Liver (tissue), 9 donors: ENCODE data around the gene CYP1A2. TPM values are rescaled to one million over a fixed set of nuclear protein-coding genes. Genes with fewer than 3 reads are reported as not detected.

ENCODE experiments used
- DNase-seq: peaks from one replicate; pipeline ENCODE4 v3.0.0-alpha.2; 2017; ENCODE audit warnings: low spot score
- H3K27ac ChIP-seq, 2 donors: one replicate each; pipeline ENCODE4 v1.7.0; 2013; ENCODE audit warnings: inconsistent platforms in 2 of 2, low read length in 2 of 2, control low read depth in 1 of 2, low read depth in 1 of 2, mild to moderate bottlenecking in 1 of 2
- H3K27me3 ChIP-seq, 4 donors: one replicate each; pipeline versions ENCODE4 v1.6.1 to v1.7.0; 2013; ENCODE audit warnings: low read length in 3 of 4, inconsistent platforms in 1 of 4, mild to moderate bottlenecking in 1 of 4, moderate library complexity in 1 of 4; ENCODE audit not compliant: control insufficient read depth in 4 of 4, insufficient read depth in 4 of 4
- H3K36me3 ChIP-seq, 4 donors: one replicate each; pipeline versions ENCODE4 v1.6.1 to v1.7.0; 2013; ENCODE audit warnings: low read length in 3 of 4, mild to moderate bottlenecking in 3 of 4, low read depth in 1 of 4, moderate library complexity in 1 of 4; ENCODE audit not compliant: control insufficient read depth in 4 of 4, insufficient read depth in 3 of 4
- H3K4me1 ChIP-seq, 4 donors: one replicate each; pipeline versions ENCODE4 v1.6.1 to v1.7.0; 2013; ENCODE audit warnings: low read length in 3 of 4, mild to moderate bottlenecking in 3 of 4, moderate library complexity in 1 of 4; ENCODE audit not compliant: control insufficient read depth in 4 of 4, insufficient read depth in 4 of 4
- H3K4me3 ChIP-seq, 3 donors: one replicate each; pipeline versions ENCODE4 v1.6.1 to v1.7.0; 2013; ENCODE audit warnings: low read length in 3 of 3, control low read depth in 1 of 3, low read depth in 1 of 3, mild to moderate bottlenecking in 1 of 3
- H3K9ac ChIP-seq, 2 donors: one replicate each; pipeline ENCODE4 v1.7.0; 2013; ENCODE audit warnings: low read length in 2 of 2, mild to moderate bottlenecking in 2 of 2, moderate library complexity in 2 of 2, control low read depth in 1 of 2, low read depth in 1 of 2
- H3K9me3 ChIP-seq, 4 donors: one replicate each; pipeline versions ENCODE4 v1.6.1 to v1.7.0; 2013; ENCODE audit warnings: low read length in 3 of 4; ENCODE audit not compliant: control insufficient read depth in 4 of 4
- EGR1 ChIP-seq, 2 donors: IDR thresholded peaks; 2 replicates each; pipeline ENCODE4 v1.6.1; 2016 to 2018; ENCODE audit warnings: antibody characterized with exemption in 2 of 2, low read depth in 2 of 2
- FOXA1 ChIP-seq: IDR thresholded peaks from 2 replicates; pipeline ENCODE4 v1.6.1; 2016; ENCODE audit warnings: antibody characterized with exemption
- FOXA2 ChIP-seq: IDR thresholded peaks from 2 replicates; pipeline ENCODE4 v1.6.1; 2016; ENCODE audit warnings: antibody characterized with exemption
- HNF4A ChIP-seq, 2 donors: conservative IDR thresholded peaks; 2 replicates each; pipeline ENCODE4 v1.6.1; 2016; ENCODE audit warnings: antibody characterized with exemption in 2 of 2, mild to moderate bottlenecking in 2 of 2
- HNF4G ChIP-seq: IDR thresholded peaks from 2 replicates; pipeline ENCODE4 v1.6.1; 2016; ENCODE audit warnings: antibody characterized with exemption
- JUND ChIP-seq, 2 donors: IDR thresholded peaks; 2 replicates each; pipeline ENCODE4 v1.6.1; 2016; ENCODE audit warnings: antibody characterized with exemption in 2 of 2
- NR2F2 ChIP-seq: IDR thresholded peaks from 2 replicates; pipeline ENCODE4 v1.6.1; 2016; ENCODE audit warnings: antibody characterized with exemption
- RAD21 ChIP-seq, 2 donors: IDR thresholded peaks; 2 replicates each; pipeline ENCODE4 v1.6.1; 2016; ENCODE audit warnings: antibody characterized with exemption in 2 of 2, mild to moderate bottlenecking in 2 of 2
- SP1 ChIP-seq: IDR thresholded peaks from 2 replicates; pipeline ENCODE4 v1.6.1; 2018; ENCODE audit warnings: antibody characterized with exemption, mild to moderate bottlenecking
- TAF1 ChIP-seq: conservative IDR thresholded peaks from 2 replicates; pipeline ENCODE4 v1.6.1; 2016; ENCODE audit warnings: antibody characterized with exemption, mild to moderate bottlenecking
- YY1 ChIP-seq: IDR thresholded peaks from 2 replicates; pipeline ENCODE4 v1.6.1; 2016; ENCODE audit warnings: antibody characterized with exemption, mild to moderate bottlenecking
- WGBS: extraction: QIAGEN DNeasy Blood & Tissue Kit; methylation state at CpG from one replicate; pipeline ENCODE4 v1.1.7; 2013; 5-methylcytosine and 5-hydroxymethylcytosine counted together
- polyA plus RNA-seq, 2 donors: library from polyadenylated mRNA; stranded (reverse) in 1 of 2; unstranded in 1 of 2; fragments of 200-250 nt in 1 of 2; fragments of >200 nt in 1 of 2; fragmentation: Nextera tagmentation in 1 of 2; extraction: Ambion mirVana in 1 of 2; gene quantifications; one replicate each; pipeline versions ENCODE4 v1.2.1 to v1.2.3, GENCODE V29; 2013 to 2015
- total RNA-seq, 2 donors: library from RNA; depleted of rRNA; stranded (reverse); fragments of >200 nt; gene quantifications; one replicate each; pipeline ENCODE4 v1.2.3, GENCODE V29; 2014
- TF ChIP-seq, protein P1 (sequence below): IDR thresholded peaks from 2 replicates; pipeline ENCODE4 v1.6.1; 2016; ENCODE audit warnings: antibody characterized with exemption
- TF ChIP-seq, protein P2 (sequence below): fragments of 150-350 bp; IDR thresholded peaks from 2 replicates; pipeline ENCODE4 v1.5.1; 2017; ENCODE audit warnings: improper control_type of control experiment, low read depth, low read length; ENCODE audit not compliant: missing input control
- TF ChIP-seq, protein P3 (sequence below): IDR thresholded peaks from 2 replicates; pipeline ENCODE4 v1.6.1; 2016; ENCODE audit warnings: antibody characterized with exemption
- TF ChIP-seq, protein P4 (sequence below): IDR thresholded peaks from 2 replicates; pipeline ENCODE4 v1.6.1; 2016; ENCODE audit warnings: antibody characterized with exemption
- TF ChIP-seq, protein P5 (sequence below): IDR thresholded peaks from 2 replicates; pipeline ENCODE4 v1.6.1; 2016; ENCODE audit warnings: antibody characterized with exemption, mild to moderate bottlenecking
- donor health status: healthy.
- donor health status: healthy.
- donor health status: healthy.
- donor health status: healthy.
- donor health status: healthy.

The CYP1A2 gene
- total and polyA plus RNA-seq, 4 donors: 21.8 to 32.5 (median 31.7) TPM; not detected in 1

DNA sequence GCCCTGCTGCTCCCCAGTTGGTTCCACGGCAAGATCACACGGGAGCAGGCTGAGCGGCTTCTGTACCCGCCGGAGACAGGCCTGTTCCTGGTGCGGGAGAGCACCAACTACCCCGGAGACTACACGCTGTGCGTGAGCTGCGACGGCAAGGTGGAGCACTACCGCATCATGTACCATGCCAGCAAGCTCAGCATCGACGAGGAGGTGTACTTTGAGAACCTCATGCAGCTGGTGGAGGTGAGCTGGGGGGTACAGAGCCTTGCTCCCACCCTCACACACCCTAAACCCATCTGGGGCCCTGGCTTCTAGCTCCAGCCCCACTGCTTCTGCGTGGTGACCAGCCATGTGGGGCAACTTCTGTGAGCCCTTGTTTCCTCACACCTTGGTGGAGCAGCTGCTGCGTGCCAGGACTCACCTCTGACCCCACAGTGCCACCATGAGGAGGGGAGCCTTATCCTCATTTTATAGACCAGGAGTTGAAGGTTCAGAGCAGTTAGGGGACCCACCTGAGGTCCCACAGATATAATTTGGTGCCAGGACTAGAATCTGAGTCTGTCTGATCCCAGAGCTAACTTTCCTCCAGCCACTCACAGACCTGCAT lies 50.7 kb downstream of the CYP1A2 start:
- no peaks in the 10 kb centered on the region for H3K9me3 ChIP-seq
- H3K4me1 ChIP-seq: peaks cover 23 to 61% (median 51%) of the 10 kb centered on the region in 4 donors
- H3K27me3 ChIP-seq: no peaks in the 10 kb centered on the region
- peak overlapping the region; percentile 76 to 77 for H3K27ac ChIP-seq
- DNase-seq: no peak
- 81% methylated on average over 16 of the region's 16 CpGs for WGBS
- no peak for TF ChIP-seq EGR1 (IDR thresholded peaks at IDR 0.05; ENCODE audit: low read depth in 2 of 2)
- no peak for TF ChIP-seq FOXA2
- TF ChIP-seq, protein P1, sequence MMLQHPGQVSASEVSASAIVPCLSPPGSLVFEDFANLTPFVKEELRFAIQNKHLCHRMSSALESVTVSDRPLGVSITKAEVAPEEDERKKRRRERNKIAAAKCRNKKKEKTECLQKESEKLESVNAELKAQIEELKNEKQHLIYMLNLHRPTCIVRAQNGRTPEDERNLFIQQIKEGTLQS: no peak
- no peak for TF ChIP-seq RAD21 (IDR thresholded peaks at IDR 0.05)
- TF ChIP-seq, protein P2, sequence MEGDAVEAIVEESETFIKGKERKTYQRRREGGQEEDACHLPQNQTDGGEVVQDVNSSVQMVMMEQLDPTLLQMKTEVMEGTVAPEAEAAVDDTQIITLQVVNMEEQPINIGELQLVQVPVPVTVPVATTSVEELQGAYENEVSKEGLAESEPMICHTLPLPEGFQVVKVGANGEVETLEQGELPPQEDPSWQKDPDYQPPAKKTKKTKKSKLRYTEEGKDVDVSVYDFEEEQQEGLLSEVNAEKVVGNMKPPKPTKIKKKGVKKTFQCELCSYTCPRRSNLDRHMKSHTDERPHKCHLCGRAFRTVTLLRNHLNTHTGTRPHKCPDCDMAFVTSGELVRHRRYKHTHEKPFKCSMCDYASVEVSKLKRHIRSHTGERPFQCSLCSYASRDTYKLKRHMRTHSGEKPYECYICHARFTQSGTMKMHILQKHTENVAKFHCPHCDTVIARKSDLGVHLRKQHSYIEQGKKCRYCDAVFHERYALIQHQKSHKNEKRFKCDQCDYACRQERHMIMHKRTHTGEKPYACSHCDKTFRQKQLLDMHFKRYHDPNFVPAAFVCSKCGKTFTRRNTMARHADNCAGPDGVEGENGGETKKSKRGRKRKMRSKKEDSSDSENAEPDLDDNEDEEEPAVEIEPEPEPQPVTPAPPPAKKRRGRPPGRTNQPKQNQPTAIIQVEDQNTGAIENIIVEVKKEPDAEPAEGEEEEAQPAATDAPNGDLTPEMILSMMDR: peak; percentile 12
- TF ChIP-seq, protein P3, sequence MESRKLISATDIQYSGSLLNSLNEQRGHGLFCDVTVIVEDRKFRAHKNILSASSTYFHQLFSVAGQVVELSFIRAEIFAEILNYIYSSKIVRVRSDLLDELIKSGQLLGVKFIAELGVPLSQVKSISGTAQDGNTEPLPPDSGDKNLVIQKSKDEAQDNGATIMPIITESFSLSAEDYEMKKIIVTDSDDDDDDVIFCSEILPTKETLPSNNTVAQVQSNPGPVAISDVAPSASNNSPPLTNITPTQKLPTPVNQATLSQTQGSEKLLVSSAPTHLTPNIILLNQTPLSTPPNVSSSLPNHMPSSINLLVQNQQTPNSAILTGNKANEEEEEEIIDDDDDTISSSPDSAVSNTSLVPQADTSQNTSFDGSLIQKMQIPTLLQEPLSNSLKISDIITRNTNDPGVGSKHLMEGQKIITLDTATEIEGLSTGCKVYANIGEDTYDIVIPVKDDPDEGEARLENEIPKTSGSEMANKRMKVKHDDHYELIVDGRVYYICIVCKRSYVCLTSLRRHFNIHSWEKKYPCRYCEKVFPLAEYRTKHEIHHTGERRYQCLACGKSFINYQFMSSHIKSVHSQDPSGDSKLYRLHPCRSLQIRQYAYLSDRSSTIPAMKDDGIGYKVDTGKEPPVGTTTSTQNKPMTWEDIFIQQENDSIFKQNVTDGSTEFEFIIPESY: no peak
- TF ChIP-seq HNF4A (conservative IDR thresholded peaks at IDR 0.05): no peak
- TF ChIP-seq NR2F2: peak; percentile 9
- TF ChIP-seq, protein P4, sequence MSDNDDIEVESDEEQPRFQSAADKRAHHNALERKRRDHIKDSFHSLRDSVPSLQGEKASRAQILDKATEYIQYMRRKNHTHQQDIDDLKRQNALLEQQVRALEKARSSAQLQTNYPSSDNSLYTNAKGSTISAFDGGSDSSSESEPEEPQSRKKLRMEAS: peak; percentile 42
- TF ChIP-seq YY1: no peak
- TF ChIP-seq TAF1: no peak
- no peak overlapping the region for H3K4me3 ChIP-seq
- H3K9ac ChIP-seq: peak overlapping the region in 1 of 2 donors; percentile 10
- peaks cover 8 to 39% (median 27%) of the 10 kb centered on the region in 4 donors for H3K36me3 ChIP-seq

DNA sequence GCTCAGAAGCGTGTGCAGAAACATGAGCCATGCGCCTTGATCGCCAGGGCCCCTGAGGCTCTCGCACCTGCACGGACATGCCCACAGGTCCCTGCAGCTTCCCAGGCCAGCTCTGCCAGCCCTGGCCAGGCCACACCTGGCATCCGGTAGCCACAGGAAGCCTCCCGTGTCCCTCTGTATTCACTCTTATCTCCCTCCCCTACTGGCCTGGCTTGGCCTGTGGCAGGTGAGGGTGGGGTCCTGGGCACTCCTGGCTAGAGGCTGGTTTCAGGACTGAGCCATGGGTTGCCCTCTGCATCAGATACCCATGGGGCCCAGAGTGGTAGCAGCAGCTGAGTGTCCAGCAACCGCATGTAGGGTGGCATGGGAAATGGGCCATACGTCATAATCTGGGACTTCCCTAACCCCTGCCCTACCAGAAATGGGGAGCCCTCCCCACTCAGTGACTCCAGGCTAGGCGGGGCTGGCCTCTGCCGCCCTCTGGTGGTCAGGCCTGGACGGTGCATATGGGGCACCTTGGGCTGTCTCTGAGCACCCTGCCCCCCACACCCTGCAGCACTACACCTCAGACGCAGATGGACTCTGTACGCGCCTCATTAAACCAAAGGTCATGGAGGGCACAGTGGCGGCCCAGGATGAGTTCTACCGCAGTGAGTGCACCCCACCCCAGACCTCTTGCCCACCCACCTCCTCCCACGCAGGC lies 51.4 kb downstream of the CYP1A2 start:
- no peaks in the 10 kb centered on the region for H3K9me3 ChIP-seq
- peaks cover 8 to 39% (median 27%) of the 10 kb centered on the region in 4 donors for H3K36me3 ChIP-seq
- H3K9ac ChIP-seq: peak overlapping the region in 1 of 2 donors; percentile 10
- no peaks in the 10 kb centered on the region for H3K27me3 ChIP-seq
- 25% methylated on average over 18 of the region's 18 CpGs for WGBS
- no peak overlapping the region for H3K4me3 ChIP-seq
- H3K4me1 ChIP-seq: peaks cover 23 to 56% (median 48%) of the 10 kb centered on the region in 4 donors
- DNase-seq: peak; percentile 86
- peak overlapping the region; percentile 76 to 77 for H3K27ac ChIP-seq
- TF ChIP-seq, protein P4: peak; percentile 7
- TF ChIP-seq RAD21 (IDR thresholded peaks at IDR 0.05) (peak; percentile 97 to 99), TAF1 (no peak), HNF4A (conservative IDR thresholded peaks at IDR 0.05) (peak; percentile 19 to 63), HNF4G (no peak), YY1 (no peak), SP1 (peak; percentile 43), FOXA1 (no peak), JUND (IDR thresholded peaks at IDR 0.05) (no peak), NR2F2 (peak; percentile 7)
- TF ChIP-seq, protein P1: no peak
- TF ChIP-seq, protein P2: peak; percentile 98
- TF ChIP-seq, protein P5, sequence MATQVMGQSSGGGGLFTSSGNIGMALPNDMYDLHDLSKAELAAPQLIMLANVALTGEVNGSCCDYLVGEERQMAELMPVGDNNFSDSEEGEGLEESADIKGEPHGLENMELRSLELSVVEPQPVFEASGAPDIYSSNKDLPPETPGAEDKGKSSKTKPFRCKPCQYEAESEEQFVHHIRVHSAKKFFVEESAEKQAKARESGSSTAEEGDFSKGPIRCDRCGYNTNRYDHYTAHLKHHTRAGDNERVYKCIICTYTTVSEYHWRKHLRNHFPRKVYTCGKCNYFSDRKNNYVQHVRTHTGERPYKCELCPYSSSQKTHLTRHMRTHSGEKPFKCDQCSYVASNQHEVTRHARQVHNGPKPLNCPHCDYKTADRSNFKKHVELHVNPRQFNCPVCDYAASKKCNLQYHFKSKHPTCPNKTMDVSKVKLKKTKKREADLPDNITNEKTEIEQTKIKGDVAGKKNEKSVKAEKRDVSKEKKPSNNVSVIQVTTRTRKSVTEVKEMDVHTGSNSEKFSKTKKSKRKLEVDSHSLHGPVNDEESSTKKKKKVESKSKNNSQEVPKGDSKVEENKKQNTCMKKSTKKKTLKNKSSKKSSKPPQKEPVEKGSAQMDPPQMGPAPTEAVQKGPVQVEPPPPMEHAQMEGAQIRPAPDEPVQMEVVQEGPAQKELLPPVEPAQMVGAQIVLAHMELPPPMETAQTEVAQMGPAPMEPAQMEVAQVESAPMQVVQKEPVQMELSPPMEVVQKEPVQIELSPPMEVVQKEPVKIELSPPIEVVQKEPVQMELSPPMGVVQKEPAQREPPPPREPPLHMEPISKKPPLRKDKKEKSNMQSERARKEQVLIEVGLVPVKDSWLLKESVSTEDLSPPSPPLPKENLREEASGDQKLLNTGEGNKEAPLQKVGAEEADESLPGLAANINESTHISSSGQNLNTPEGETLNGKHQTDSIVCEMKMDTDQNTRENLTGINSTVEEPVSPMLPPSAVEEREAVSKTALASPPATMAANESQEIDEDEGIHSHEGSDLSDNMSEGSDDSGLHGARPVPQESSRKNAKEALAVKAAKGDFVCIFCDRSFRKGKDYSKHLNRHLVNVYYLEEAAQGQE: no peak
- TF ChIP-seq, protein P3: no peak
